Common myeloid progenitor, CD34-positive (primary cell): ENCODE measurements around the gene CYTH1.

Source experiments
- CTCF ChIA-PET: fragments of 350-600 bp; sonication (Branson Sonifier 250); formaldehyde crosslinking; loops from one replicate; lab custom pipeline; 2021; ENCODE audit warnings: antibody characterized with exemption; lab: Charles Lee
- POLR2A ChIA-PET: fragments of 350-600 bp; sonication (Branson Sonifier 250); formaldehyde crosslinking; loops from one replicate; lab custom pipeline; 2021; ENCODE audit warnings: antibody characterized with exemption; lab: Charles Lee
- DNase-seq, 3 donors: peaks; one replicate each; pipeline versions ENCODE4 v3.0.0 to v3.0.0-alpha.2; 2013
- H3K27ac ChIP-seq, 2 experiments: 1 replicate in 1 of 2; 2 replicates in 1 of 2; pipeline ENCODE4 v1.7.0; 2013; ENCODE audit warnings: inconsistent platforms in 2 of 2, low read length in 2 of 2, mild to moderate bottlenecking in 2 of 2, low read depth in 1 of 2, moderate library complexity in 1 of 2; ENCODE audit not compliant: severe bottlenecking in 2 of 2, insufficient read depth in 1 of 2, poor library complexity in 1 of 2
- H3K27me3 ChIP-seq, 5 experiments: replicated peaks in 2 of 5; 1 replicate in 3 of 5; 2 replicates in 2 of 5; pipeline versions ENCODE4 v1.6.1 to v1.7.0; 2013; ENCODE audit warnings: low read length in 4 of 5, mild to moderate bottlenecking in 2 of 5, moderate library complexity in 2 of 5, inconsistent platforms in 1 of 5; ENCODE audit not compliant: insufficient read depth in 5 of 5, control insufficient read depth in 4 of 5
- H3K36me3 ChIP-seq, 4 experiments: 1 replicate in 2 of 4; 2 replicates in 2 of 4; pipeline versions ENCODE4 v1.6.1 to v1.7.0; 2013; ENCODE audit warnings: low read length in 3 of 4, control low read depth in 1 of 4, mild to moderate bottlenecking in 1 of 4; ENCODE audit not compliant: control insufficient read depth in 4 of 4, insufficient read depth in 4 of 4
- H3K4me1 ChIP-seq, 4 experiments: 1 replicate in 3 of 4; 2 replicates in 1 of 4; pipeline versions ENCODE4 v1.6.1 to v1.7.1; 2013; ENCODE audit warnings: low read length in 3 of 4, mild to moderate bottlenecking in 3 of 4, control low read depth in 1 of 4, inconsistent platforms in 1 of 4, moderate library complexity in 1 of 4; ENCODE audit not compliant: control insufficient read depth in 4 of 4, insufficient read depth in 4 of 4; ENCODE audit errors: control extremely low read depth in 1 of 4
- H3K4me3 ChIP-seq, 7 experiments: 1 replicate in 4 of 7; 2 replicates in 3 of 7; pipeline versions ENCODE4 v1.5.1 to v1.7.0; 2013; ENCODE audit warnings: mild to moderate bottlenecking in 7 of 7, low read length in 6 of 7, moderate library complexity in 6 of 7, inconsistent platforms in 2 of 7, low read depth in 2 of 7, control low read depth in 1 of 7; ENCODE audit not compliant: insufficient read depth in 4 of 7, control insufficient read depth in 1 of 7; ENCODE audit errors: extremely low read depth in 1 of 7
- H3K9me3 ChIP-seq, 5 experiments: 1 replicate in 4 of 5; 2 replicates in 1 of 5; pipeline versions ENCODE4 v1.6.1 to v1.7.1; 2013; ENCODE audit warnings: low read length in 4 of 5, mild to moderate bottlenecking in 2 of 5, inconsistent platforms in 1 of 5, low read depth in 1 of 5, moderate library complexity in 1 of 5; ENCODE audit not compliant: control insufficient read depth in 4 of 5, insufficient read depth in 2 of 5; ENCODE audit errors: control extremely low read depth in 1 of 5
- WGBS: methylation state at CpG from one replicate; pipeline ENCODE4 v1.1.5; 2013; ENCODE audit not compliant: insufficient coverage; 5-methylcytosine and 5-hydroxymethylcytosine counted together

The CYTH1 gene

DNA sequence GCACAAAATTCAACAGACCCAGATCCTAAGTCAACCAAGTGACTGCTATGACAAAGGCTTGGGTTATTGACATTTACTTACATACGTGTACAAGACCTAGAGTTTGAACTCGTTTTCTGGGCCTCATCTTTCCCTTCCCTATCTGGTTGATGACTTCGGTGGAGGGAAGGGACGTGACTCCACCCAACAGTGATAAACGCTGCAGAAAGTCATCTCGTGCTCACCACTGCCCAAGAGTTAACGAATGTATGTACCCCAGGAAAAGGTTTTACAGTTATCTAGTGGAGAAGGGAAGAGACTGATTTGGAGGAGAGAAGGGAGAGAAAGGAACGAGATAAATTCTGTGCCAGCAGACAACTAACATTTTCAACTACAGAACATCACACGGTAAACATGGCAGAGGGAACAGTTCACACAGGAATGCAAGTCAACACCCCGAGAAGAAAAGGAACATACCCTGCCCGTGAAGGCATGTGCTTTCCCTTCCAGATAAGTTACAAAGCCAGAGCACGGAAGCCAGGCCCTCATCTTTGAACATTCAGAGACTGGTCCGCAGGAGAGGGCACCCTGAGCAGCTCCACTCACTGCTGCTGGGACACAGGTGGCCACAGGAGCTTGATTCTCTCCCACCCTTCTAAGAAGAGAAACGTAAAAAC lies 13.9 kb upstream of the CYTH1 start:
- POLR2A ChIA-PET = no interaction called here
- Histone ChIP-seq H3K27ac (no peak overlapping the region), H3K9me3 (no peaks in the 10 kb centered on the region), H3K4me1 (no peaks in the 10 kb centered on the region), H3K4me3 (no peak overlapping the region), H3K36me3 (peaks cover 11 to 86% (median 66%) of the 10 kb centered on the region in 4 experiments), H3K27me3 (no peaks in the 10 kb centered on the region)
- DNase-seq = no peak
- CTCF ChIA-PET = interaction anchor here (0.5 to 0.9 kb wide), 3 partner anchors 13 to 80 kb away, joined by 3 to 5 read pairs (median 4); no protein-coding TSS in a partner anchor
- WGBS = 98% methylated on average over 8 of the region's 14 CpGs

DNA sequence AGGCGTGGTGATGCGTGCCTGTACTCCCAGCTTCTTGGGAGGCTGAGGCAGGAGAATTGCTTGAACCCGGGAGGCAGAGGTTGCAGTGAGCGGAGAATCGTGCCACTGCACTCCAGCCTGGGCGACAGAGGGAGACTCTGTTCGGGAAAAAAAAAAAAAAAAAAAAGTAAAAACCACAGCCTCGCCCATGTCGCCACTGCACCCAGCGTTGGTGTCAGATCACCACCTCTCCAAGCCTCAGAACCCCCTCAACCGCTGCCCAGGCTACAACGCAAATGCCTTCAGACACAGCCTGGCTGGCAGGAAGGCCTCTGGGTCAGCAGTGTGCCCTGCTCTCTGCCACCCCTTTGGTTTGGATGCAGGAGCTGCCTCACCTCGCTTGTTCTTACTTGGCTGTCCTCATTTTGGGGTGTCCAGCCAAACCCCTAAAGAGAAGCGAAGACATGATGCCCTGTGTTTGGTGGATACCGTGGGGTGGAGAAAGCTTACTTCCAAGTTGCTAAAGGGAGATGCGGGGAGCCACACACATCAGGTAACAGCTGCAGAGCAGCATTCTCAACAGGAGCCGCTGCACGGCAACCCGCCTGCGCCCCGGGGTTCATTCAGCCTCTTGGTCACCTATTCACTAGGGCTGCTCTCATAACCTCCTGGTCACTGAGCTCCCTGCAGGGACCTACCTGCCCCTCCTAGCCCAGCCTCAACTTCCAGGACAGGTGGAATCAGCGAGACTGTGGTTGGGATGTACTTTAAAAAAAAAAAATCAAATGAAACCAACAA lies 13.0 kb upstream of the CYTH1 start:
- POLR2A ChIA-PET = interaction anchor here (0.5 kb wide), 1 partner anchor 57 kb away, joined by 3 read pairs; no protein-coding TSS in a partner anchor
- 92% methylated on average over 17 of the region's 22 CpGs for WGBS

DNA sequence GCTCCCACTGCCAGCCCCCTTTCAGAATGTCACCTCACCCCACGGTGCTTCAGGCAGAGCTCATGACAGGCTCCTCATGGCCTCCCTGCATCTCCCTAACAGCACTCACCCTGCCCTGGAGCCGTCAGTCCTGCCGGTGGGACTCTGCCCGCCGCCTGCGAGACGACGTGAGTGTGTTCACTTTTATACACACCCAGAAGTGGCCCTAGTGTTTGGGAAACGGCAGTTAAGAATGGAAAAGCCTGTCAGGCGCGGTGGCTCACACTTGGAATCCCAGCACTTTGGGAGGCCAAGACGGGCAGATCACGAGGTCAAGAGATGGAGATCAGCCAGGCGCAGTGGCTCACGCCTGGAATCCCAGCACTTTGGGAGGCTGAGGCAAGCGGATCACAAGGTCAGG lies 12.3 kb upstream of the CYTH1 start:
- Histone ChIP-seq H3K4me3 (no peak overlapping the region), H3K27ac (no peak overlapping the region), H3K36me3 (peaks cover 11 to 73% (median 58%) of the 10 kb centered on the region in 4 experiments), H3K4me1 (peaks cover 0 to 3% (median 0%) of the 10 kb centered on the region in 4 experiments), H3K9me3 (no peaks in the 10 kb centered on the region), H3K27me3 (no peaks in the 10 kb centered on the region)
- ChIA-PET CTCF (interaction anchor here (1.5 to 1.8 kb wide), 2 partner anchors 9 to 297 kb away, joined by 5 to 6 read pairs; no protein-coding TSS in a partner anchor), POLR2A (no interaction called here)
- no peak for DNase-seq
- WGBS = 96% methylated on average over 11 of the region's 16 CpGs

More for the DNA sequence above, 13.0 kb upstream of the CYTH1 start:
- no peaks in the 10 kb centered on the region for H3K4me1 ChIP-seq
- H3K4me3 ChIP-seq = no peak overlapping the region
- no peak overlapping the region for H3K27ac ChIP-seq
- no peak for DNase-seq
- H3K27me3 ChIP-seq = no peaks in the 10 kb centered on the region
- peaks cover 11 to 78% (median 61%) of the 10 kb centered on the region in 4 experiments for H3K36me3 ChIP-seq
- CTCF ChIA-PET = interaction anchor here (0.5 to 1.8 kb wide), 3 partner anchors 10 to 81 kb away, joined by 4 to 6 read pairs (median 5); no protein-coding TSS in a partner anchor
- H3K9me3 ChIP-seq = no peaks in the 10 kb centered on the region

DNA sequence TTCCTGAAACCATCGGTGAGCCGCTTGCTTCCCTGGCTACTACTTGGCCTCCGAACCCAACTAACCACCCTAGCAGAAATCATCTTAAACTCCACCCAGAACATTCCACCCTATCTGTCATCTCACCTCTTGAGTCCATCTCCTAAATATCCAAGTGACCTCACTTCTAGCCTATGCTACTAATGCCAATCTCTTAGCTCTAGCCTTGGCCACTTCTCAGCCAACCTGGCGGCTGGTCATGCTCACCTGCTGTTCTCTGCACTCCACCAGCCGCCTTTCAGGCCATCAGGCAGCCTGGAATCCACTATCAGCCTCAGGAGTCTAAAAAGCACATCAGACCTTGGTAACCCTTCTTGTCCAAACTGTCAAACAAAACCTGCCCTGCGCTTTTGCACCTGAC lies 11.9 kb upstream of the CYTH1 start:
- Histone ChIP-seq H3K36me3 (peaks cover 11 to 69% (median 54%) of the 10 kb centered on the region in 4 experiments), H3K27me3 (no peaks in the 10 kb centered on the region), H3K4me1 (peaks cover 0 to 3% (median 0%) of the 10 kb centered on the region in 4 experiments), H3K27ac (no peak overlapping the region), H3K9me3 (no peaks in the 10 kb centered on the region), H3K4me3 (no peak overlapping the region)
- ChIA-PET CTCF (interaction anchor here (1.5 to 1.8 kb wide), 2 partner anchors 9 to 297 kb away, joined by 5 to 6 read pairs; no protein-coding TSS in a partner anchor), POLR2A (no interaction called here)
- 83% methylated on average over 6 of the region's 6 CpGs for WGBS
- DNase-seq = no peak

DNA sequence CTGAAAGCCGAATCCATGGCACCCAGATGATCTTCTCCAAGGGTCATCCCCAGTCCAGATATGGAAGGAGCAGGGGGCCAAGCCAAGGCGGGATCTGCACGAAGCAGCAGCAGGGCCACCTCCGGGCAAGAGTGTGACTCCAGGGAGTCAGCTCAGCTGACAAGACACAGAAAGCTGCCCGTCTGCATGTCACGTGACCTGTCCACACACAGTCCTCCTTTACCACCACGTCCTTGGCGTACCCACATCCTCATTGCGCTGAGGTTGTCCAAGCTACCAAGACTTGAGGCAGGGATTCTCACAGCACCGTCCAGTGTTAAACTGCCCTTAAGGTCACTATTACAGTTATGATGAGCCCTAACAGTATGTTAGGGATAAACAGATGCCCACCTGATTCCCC lies 11.3 kb upstream of the CYTH1 start:
- Histone ChIP-seq H3K36me3 (peaks cover 11 to 63% (median 49%) of the 10 kb centered on the region in 4 experiments), H3K27ac (no peak overlapping the region), H3K4me3 (no peak overlapping the region), H3K4me1 (peaks cover 0 to 3% (median 0%) of the 10 kb centered on the region in 4 experiments), H3K27me3 (no peaks in the 10 kb centered on the region), H3K9me3 (no peaks in the 10 kb centered on the region)
- no peak for DNase-seq
- CTCF ChIA-PET = interaction anchor here (1.5 kb wide), 1 partner anchor 296 kb away, joined by 5 read pairs; no protein-coding TSS in a partner anchor
- WGBS = 93% methylated on average over 10 of the region's 10 CpGs
- POLR2A ChIA-PET = no interaction called here

DNA sequence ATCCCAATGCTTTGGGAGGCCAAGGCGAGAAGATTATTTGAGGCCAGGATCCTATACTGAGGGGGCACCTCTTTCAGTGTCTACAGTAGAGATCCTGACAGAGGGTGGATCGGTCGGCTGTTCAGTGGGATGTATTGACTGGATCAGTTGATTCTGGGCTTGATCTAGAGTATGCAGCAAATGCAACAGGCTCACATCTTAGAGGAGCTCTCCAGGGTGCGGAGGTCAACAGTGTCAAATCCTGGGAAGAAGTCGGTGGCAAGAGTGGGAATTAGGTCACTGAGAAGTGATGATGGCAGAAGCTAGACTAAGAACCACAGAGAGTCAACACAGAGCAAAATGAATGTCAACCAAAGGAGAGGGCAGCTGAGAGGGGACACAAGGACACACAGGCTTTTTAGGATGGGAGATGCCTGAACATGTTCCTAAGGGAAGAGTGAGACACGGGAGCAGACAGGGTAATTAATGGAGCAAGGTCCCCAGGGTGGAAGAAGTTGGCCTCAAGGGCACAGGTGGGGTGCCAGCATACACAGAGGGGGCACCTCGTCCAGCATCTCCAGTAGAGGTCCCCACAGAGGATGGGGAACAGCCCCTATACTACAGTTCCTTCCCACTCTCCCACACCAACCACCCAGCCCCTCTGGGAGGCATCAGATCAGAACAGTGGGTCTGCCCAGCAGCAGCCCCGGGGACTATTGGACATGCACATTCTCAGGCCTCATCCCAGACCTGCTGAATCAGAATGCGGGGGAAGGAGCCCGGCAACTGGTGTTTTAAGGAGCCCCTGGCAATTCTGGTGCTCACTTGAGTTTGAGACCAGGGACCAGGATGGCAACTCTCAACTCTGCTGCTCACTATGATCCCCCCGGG lies 10.0 kb upstream of the CYTH1 start:
- 98% methylated on average over 9 of the region's 11 CpGs for whole genome bisulfite sequencing
- DNase-seq = no peak
- H3K4me3 ChIP-seq = no peak overlapping the region
- ChIA-PET POLR2A (no interaction called here), CTCF (no interaction called here)
- peaks cover 6 to 55% (median 37%) of the 10 kb centered on the region in 4 experiments for H3K36me3 ChIP-seq
- peaks cover 0 to 3% (median 0%) of the 10 kb centered on the region in 4 experiments for H3K4me1 ChIP-seq
- no peaks in the 10 kb centered on the region for H3K9me3 ChIP-seq
- no peaks in the 10 kb centered on the region for H3K27me3 ChIP-seq
- H3K27ac ChIP-seq = no peak overlapping the region
